ENCODE data around the gene GPR39.

GPR39 gene

GRCh38 chr2:132646540-132647108 is 230.0 kb downstream of the GPR39 start:
- no peak for DNase-seq
- Mint-ChIP-seq H3K27me3 (peaks cover 0 to 7% of the 10 kb centered on the region in 2 donors), H3K9me3 (peaks cover 3 to 8% of the 10 kb centered on the region in 2 donors), H3K4me3 (no peak overlapping the region), H3K4me1 (ENCODE audit: low read depth in 2 of 2) (peaks cover 0 to 4% of the 10 kb centered on the region in 2 donors), H3K27ac (no peak overlapping the region), H3K36me3 (ENCODE audit: insufficient read depth) (peaks cover 2% of the 10 kb centered on the region)
- ATAC-seq (replicated peaks) = no peak

- Mint-ChIP-seq H3K4me1 (ENCODE audit: low read depth in 2 of 2) (no peaks in the 10 kb centered on the region), H3K27me3 (peaks cover 0 to 7% of the 10 kb centered on the region in 2 donors), H3K4me3 (no peak overlapping the region), H3K9me3 (peaks cover 8 to 11% of the 10 kb centered on the region in 2 donors), H3K36me3 (ENCODE audit: insufficient read depth) (peaks cover 2% of the 10 kb centered on the region), H3K27ac (no peak overlapping the region)
- ATAC-seq (replicated peaks) (no peak), DNase-seq (no peak)
Observed at GRCh38 chr2:132651115-132652045, 234.8 kb downstream of the GPR39 start.

GRCh38 chr2:132652474-132652873 is 235.9 kb downstream of the GPR39 start:
- Mint-ChIP-seq H3K4me3 (no peak overlapping the region), H3K36me3 (ENCODE audit: insufficient read depth) (peaks cover 2% of the 10 kb centered on the region), H3K27ac (no peak overlapping the region), H3K4me1 (ENCODE audit: low read depth in 2 of 2) (no peaks in the 10 kb centered on the region), H3K27me3 (peaks cover 0 to 7% of the 10 kb centered on the region in 2 donors), H3K9me3 (peaks cover 8 to 11% of the 10 kb centered on the region in 2 donors)
- DNase-seq (no peak), ATAC-seq (replicated peaks) (no peak)

- ATAC-seq (replicated peaks) (no peak), DNase-seq (no peak)
- no peaks in the 10 kb centered on the region for H3K27me3 Mint-ChIP-seq
- H3K27ac Mint-ChIP-seq = no peak overlapping the region
- H3K4me3 Mint-ChIP-seq = no peak overlapping the region
- peaks cover 0 to 19% of the 10 kb centered on the region in 2 donors for H3K9me3 Mint-ChIP-seq
- peaks cover 2% of the 10 kb centered on the region for H3K36me3 Mint-ChIP-seq (ENCODE audit: insufficient read depth)
- no peaks in the 10 kb centered on the region for H3K4me1 Mint-ChIP-seq (ENCODE audit: low read depth in 2 of 2)
Observed at GRCh38 chr2:132654335-132654734, 237.7 kb downstream of the GPR39 start.

GRCh38 chr2:132654968-132655367 is 238.4 kb downstream of the GPR39 start:
- Mint-ChIP-seq H3K9me3 (peaks cover 0 to 19% of the 10 kb centered on the region in 2 donors), H3K4me1 (ENCODE audit: low read depth in 2 of 2) (no peaks in the 10 kb centered on the region), H3K36me3 (ENCODE audit: insufficient read depth) (peaks cover 2% of the 10 kb centered on the region), H3K27ac (no peak overlapping the region), H3K27me3 (no peaks in the 10 kb centered on the region), H3K4me3 (no peak overlapping the region)
- no peak for DNase-seq
- ATAC-seq (replicated peaks) = no peak

GRCh38 chr2:132656266-132656975 is 239.8 kb downstream of the GPR39 start:
- Mint-ChIP-seq H3K4me1 (ENCODE audit: low read depth in 2 of 2) (no peaks in the 10 kb centered on the region), H3K36me3 (ENCODE audit: insufficient read depth) (peaks cover under 1% of the 10 kb centered on the region), H3K27me3 (no peaks in the 10 kb centered on the region), H3K27ac (no peak overlapping the region), H3K9me3 (peaks cover 0 to 21% of the 10 kb centered on the region in 2 donors), H3K4me3 (no peak overlapping the region)
- no peak for DNase-seq
- ATAC-seq (replicated peaks) = no peak

GRCh38 chr2:132659331-132659730 is 242.7 kb downstream of the GPR39 start:
- H3K4me3 Mint-ChIP-seq = no peak overlapping the region
- ATAC-seq (replicated peaks) (no peak), DNase-seq (no peak)
- H3K9me3 Mint-ChIP-seq = peaks cover 0 to 13% of the 10 kb centered on the region in 2 donors
- H3K36me3 Mint-ChIP-seq (ENCODE audit: insufficient read depth) = no peaks in the 10 kb centered on the region
- H3K27ac Mint-ChIP-seq = no peak overlapping the region
- H3K27me3 Mint-ChIP-seq = no peaks in the 10 kb centered on the region
- no peaks in the 10 kb centered on the region for H3K4me1 Mint-ChIP-seq (ENCODE audit: low read depth in 2 of 2)

GRCh38 chr2:132662732-132663131 is 246.1 kb downstream of the GPR39 start:
- H3K4me3 Mint-ChIP-seq = no peak overlapping the region

GRCh38 chr2:132664096-132664495 is 247.5 kb downstream of the GPR39 start:
- H3K27ac Mint-ChIP-seq = no peak overlapping the region
- ATAC-seq (replicated peaks) = no peak

More at GRCh38 chr2:132662732-132663131, 246.1 kb downstream of the GPR39 start:
- Mint-ChIP-seq H3K36me3 (ENCODE audit: insufficient read depth) (no peaks in the 10 kb centered on the region), H3K27me3 (no peaks in the 10 kb centered on the region), H3K9me3 (peaks cover 0 to 8% of the 10 kb centered on the region in 2 donors), H3K27ac (no peak overlapping the region), H3K4me1 (ENCODE audit: low read depth in 2 of 2) (no peaks in the 10 kb centered on the region)
- DNase-seq (no peak), ATAC-seq (replicated peaks) (no peak)

GRCh38 chr2:132665401-132666140 is 249.0 kb downstream of the GPR39 start:
- Mint-ChIP-seq H3K4me3 (no peak overlapping the region), H3K4me1 (ENCODE audit: low read depth in 2 of 2) (no peaks in the 10 kb centered on the region), H3K27ac (no peak overlapping the region), H3K27me3 (peaks cover 9 to 11% of the 10 kb centered on the region in 2 donors), H3K36me3 (ENCODE audit: insufficient read depth) (no peaks in the 10 kb centered on the region), H3K9me3 (no peaks in the 10 kb centered on the region)
- DNase-seq (no peak), ATAC-seq (replicated peaks) (no peak)

More at GRCh38 chr2:132664096-132664495, 247.5 kb downstream of the GPR39 start:
- no peak for DNase-seq
- Mint-ChIP-seq H3K4me1 (ENCODE audit: low read depth in 2 of 2) (no peaks in the 10 kb centered on the region), H3K9me3 (peaks cover 0 to 2% of the 10 kb centered on the region in 2 donors), H3K4me3 (no peak overlapping the region), H3K27me3 (peaks cover 9% of the 10 kb centered on the region in 2 donors), H3K36me3 (ENCODE audit: insufficient read depth) (no peaks in the 10 kb centered on the region)

GRCh38 chr2:132667706-132668105 is 251.1 kb downstream of the GPR39 start:
- Mint-ChIP-seq H3K27ac (no peak overlapping the region), H3K4me3 (no peak overlapping the region), H3K9me3 (peaks cover 0 to 7% of the 10 kb centered on the region in 2 donors), H3K4me1 (ENCODE audit: low read depth in 2 of 2) (no peaks in the 10 kb centered on the region), H3K36me3 (ENCODE audit: insufficient read depth) (no peaks in the 10 kb centered on the region), H3K27me3 (peaks cover 16 to 21% of the 10 kb centered on the region in 2 donors)
- ATAC-seq (replicated peaks) (no peak), DNase-seq (no peak)

- H3K27me3 Mint-ChIP-seq = peaks cover 16 to 21% of the 10 kb centered on the region in 2 donors
- no peak for DNase-seq
Observed at GRCh38 chr2:132668189-132668823, 251.7 kb downstream of the GPR39 start.

More at GRCh38 chr2:132668189-132668823, 251.7 kb downstream of the GPR39 start:
- Mint-ChIP-seq H3K27ac (no peak overlapping the region), H3K9me3 (peaks cover 0 to 7% of the 10 kb centered on the region in 2 donors), H3K4me3 (no peak overlapping the region), H3K36me3 (ENCODE audit: insufficient read depth) (no peaks in the 10 kb centered on the region), H3K4me1 (ENCODE audit: low read depth in 2 of 2) (no peaks in the 10 kb centered on the region)
- ATAC-seq (replicated peaks) = no peak
